ENCODE data around the gene MAPKAPK2. TPM values are rescaled to one million over a fixed set of nuclear protein-coding genes. Genes with fewer than 3 reads are reported as not detected.

MAPKAPK2 gene
- total RNA-seq, 1 donor from 2014 or later: 62.4 TPM

DNA sequence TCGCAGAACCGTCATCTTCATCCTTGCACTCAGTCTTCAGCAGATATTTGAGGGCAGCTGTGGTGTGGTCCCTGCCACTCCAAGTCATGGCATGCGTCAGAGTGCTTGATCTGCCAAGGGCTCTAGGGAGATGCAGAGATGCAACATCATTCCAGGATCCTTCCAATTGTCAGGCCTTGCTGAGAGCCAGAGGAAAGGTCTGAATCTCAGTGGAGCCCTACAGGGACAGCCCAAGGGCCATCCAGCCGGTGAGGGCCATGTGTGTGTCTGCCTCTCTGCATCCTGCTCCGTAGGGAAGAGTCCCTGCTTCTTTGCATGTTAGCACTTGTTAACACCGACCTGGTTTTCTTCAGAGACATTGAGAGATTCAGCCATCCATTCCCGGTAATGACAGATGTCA lies 17.6 kb downstream of the MAPKAPK2 start:
- peaks cover 60% of the 10 kb centered on the region for H3K4me1 Mint-ChIP-seq (ENCODE audit: unreplicated experiment)
- no peak overlapping the region for H3K27ac Mint-ChIP-seq (ENCODE audit: unreplicated experiment)
- peaks cover 4% of the 10 kb centered on the region for H3K36me3 Mint-ChIP-seq (ENCODE audit: unreplicated experiment)
- no peak overlapping the region for H3K4me3 Mint-ChIP-seq (ENCODE audit: unreplicated experiment)
- TF ChIP-seq, protein P1, sequence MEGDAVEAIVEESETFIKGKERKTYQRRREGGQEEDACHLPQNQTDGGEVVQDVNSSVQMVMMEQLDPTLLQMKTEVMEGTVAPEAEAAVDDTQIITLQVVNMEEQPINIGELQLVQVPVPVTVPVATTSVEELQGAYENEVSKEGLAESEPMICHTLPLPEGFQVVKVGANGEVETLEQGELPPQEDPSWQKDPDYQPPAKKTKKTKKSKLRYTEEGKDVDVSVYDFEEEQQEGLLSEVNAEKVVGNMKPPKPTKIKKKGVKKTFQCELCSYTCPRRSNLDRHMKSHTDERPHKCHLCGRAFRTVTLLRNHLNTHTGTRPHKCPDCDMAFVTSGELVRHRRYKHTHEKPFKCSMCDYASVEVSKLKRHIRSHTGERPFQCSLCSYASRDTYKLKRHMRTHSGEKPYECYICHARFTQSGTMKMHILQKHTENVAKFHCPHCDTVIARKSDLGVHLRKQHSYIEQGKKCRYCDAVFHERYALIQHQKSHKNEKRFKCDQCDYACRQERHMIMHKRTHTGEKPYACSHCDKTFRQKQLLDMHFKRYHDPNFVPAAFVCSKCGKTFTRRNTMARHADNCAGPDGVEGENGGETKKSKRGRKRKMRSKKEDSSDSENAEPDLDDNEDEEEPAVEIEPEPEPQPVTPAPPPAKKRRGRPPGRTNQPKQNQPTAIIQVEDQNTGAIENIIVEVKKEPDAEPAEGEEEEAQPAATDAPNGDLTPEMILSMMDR (IDR thresholded peaks at IDR 0.05): no peak
- H3K27me3 Mint-ChIP-seq (ENCODE audit: unreplicated experiment): no peaks in the 10 kb centered on the region
- no peak for DNase-seq (ENCODE audit: extremely low spot score, unreplicated experiment)
- H3K9me3 Mint-ChIP-seq (ENCODE audit: unreplicated experiment): no peaks in the 10 kb centered on the region

DNA sequence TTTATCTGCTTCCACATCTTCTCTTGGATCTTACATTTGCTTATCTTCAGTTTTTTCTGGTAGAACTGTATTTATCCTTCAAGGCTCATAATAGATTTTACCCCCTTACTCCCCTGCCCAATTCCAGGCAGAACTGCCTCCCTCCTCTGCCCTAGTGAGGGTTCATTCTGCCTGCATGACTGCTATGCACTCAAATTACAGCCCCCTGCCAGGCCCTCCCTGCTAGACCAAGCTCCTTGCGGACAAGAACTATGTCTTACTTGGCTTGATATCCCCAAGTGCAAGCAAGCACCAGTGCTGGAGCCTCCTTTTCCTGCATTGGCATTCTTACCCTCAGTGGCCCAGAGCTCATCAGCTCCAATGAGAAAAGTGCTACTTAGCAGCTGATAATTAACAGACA lies 18.1 kb downstream of the MAPKAPK2 start:
- peaks cover 64% of the 10 kb centered on the region for H3K4me1 Mint-ChIP-seq (ENCODE audit: unreplicated experiment)
- no peaks in the 10 kb centered on the region for H3K9me3 Mint-ChIP-seq (ENCODE audit: unreplicated experiment)
- H3K27me3 Mint-ChIP-seq (ENCODE audit: unreplicated experiment): no peaks in the 10 kb centered on the region
- TF ChIP-seq, protein P1 (IDR thresholded peaks at IDR 0.05): no peak
- no peak overlapping the region for H3K4me3 Mint-ChIP-seq (ENCODE audit: unreplicated experiment)
- no peak for DNase-seq (ENCODE audit: extremely low spot score, unreplicated experiment)
- H3K36me3 Mint-ChIP-seq (ENCODE audit: unreplicated experiment): peaks cover 2% of the 10 kb centered on the region
- no peak overlapping the region for H3K27ac Mint-ChIP-seq (ENCODE audit: unreplicated experiment)

DNA sequence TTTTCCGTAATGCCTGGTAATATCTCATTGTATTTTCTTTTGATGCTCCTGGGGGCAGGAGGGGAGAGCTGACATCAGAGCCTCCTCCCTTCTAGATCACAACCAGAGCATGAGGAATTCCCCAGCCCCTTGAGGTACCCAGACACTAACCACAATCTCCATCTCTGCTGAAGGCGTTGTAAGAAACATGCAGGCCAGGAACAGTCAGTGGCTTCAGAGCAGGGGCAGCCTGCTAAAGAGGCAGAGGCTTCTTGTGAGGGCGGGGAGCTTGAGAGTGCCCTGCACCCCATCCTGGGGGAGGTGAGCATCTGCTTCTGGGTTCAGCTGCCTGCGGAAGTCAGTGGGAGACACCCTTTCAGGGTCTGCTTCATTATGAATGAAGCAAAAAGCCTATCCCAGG lies 19.0 kb downstream of the MAPKAPK2 start:
- Mint-ChIP-seq H3K36me3 (ENCODE audit: unreplicated experiment) (peaks cover 2% of the 10 kb centered on the region), H3K27ac (ENCODE audit: unreplicated experiment) (no peak overlapping the region), H3K27me3 (ENCODE audit: unreplicated experiment) (no peaks in the 10 kb centered on the region), H3K9me3 (ENCODE audit: unreplicated experiment) (no peaks in the 10 kb centered on the region), H3K4me1 (ENCODE audit: unreplicated experiment) (peaks cover 73% of the 10 kb centered on the region), H3K4me3 (ENCODE audit: unreplicated experiment) (no peak overlapping the region)
- no peak for DNase-seq (ENCODE audit: extremely low spot score, unreplicated experiment)
- TF ChIP-seq, protein P1 (IDR thresholded peaks at IDR 0.05): no peak

DNA sequence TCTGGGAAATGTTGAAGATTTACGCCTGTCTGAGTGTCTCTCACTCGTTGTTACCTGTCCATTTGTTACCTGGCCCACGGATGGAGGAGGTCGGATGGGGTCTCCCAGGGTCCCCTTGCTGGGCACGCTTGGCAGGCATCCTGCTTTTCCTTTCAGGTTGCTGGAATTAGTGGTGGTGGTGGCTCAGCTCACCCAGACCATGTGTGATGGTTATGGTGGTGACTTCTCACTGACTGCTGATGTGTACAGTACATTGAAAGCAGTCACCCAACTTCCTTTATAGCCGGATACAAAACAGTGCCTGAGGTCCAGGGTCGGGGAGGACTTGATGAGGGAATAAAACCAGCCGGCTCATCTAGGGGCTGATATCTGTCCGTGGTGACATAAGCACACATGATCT lies 19.5 kb downstream of the MAPKAPK2 start:
- DNase-seq (ENCODE audit: extremely low spot score, unreplicated experiment): no peak
- H3K27me3 Mint-ChIP-seq (ENCODE audit: unreplicated experiment): no peaks in the 10 kb centered on the region
- no peak overlapping the region for H3K27ac Mint-ChIP-seq (ENCODE audit: unreplicated experiment)
- TF ChIP-seq, protein P1 (IDR thresholded peaks at IDR 0.05): no peak
- H3K9me3 Mint-ChIP-seq (ENCODE audit: unreplicated experiment): no peaks in the 10 kb centered on the region
- peaks cover 2% of the 10 kb centered on the region for H3K36me3 Mint-ChIP-seq (ENCODE audit: unreplicated experiment)
- H3K4me1 Mint-ChIP-seq (ENCODE audit: unreplicated experiment): peaks cover 75% of the 10 kb centered on the region
- no peak overlapping the region for H3K4me3 Mint-ChIP-seq (ENCODE audit: unreplicated experiment)

DNA sequence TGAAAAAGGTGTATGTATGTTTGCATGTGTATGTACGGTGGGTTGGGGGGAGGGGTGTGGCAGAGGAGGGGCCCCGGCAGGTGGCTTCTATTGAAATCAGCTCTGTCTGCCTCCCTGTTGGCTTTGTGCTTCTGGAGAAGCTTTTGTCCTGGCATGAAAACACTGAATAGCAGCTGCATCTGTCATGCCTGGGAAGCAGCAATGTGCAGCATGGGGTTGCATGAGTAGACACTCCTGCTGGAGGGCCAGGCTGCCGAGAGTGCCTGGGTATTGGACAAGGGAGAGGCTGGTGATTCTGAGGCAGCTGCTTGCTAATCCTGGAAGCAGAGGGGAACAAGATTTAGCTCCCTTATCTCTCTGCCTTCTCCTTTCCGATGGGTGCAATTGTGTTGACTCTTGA lies 20.5 kb downstream of the MAPKAPK2 start:
- Mint-ChIP-seq H3K27me3 (ENCODE audit: unreplicated experiment) (no peaks in the 10 kb centered on the region), H3K4me1 (ENCODE audit: unreplicated experiment) (peaks cover 81% of the 10 kb centered on the region), H3K27ac (ENCODE audit: unreplicated experiment) (no peak overlapping the region), H3K36me3 (ENCODE audit: unreplicated experiment) (peaks cover 2% of the 10 kb centered on the region), H3K4me3 (ENCODE audit: unreplicated experiment) (no peak overlapping the region), H3K9me3 (ENCODE audit: unreplicated experiment) (no peaks in the 10 kb centered on the region)
- DNase-seq (ENCODE audit: extremely low spot score, unreplicated experiment): no peak
- TF ChIP-seq, protein P1 (IDR thresholded peaks at IDR 0.05): no peak
